ENCODE measurements around the gene SAP25.

DNA sequence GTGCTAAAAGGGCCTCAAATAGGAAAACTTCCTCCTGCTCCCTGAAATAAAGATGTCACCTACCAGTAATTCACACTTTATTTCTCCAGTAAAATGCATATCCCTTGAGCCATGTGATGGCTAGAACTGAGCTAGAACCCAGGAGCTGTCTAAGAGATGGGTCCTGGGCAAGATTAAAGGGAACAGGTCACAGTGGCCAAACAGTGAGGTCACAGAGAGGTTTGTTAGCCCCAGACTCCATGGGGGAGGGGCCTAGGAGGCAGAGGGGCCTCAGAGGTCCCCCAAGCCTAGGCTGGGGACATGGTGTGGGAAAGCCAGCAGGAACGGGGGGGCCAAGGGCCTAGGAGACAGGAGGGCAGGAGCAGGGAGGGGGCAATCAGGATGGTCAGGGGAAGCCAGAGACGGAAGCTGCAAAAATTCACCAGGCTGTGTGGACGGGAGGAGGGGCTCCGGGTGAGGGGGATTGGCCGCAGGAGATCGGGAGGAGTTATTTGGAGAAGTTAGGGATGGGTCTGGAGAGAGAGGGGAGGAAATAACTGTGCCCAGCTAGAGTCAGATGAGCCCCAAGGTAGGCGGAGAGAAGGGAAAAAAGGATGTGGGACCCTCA lies 15.7 kb upstream of the SAP25 start:
- TF ChIP-seq, protein P1, sequence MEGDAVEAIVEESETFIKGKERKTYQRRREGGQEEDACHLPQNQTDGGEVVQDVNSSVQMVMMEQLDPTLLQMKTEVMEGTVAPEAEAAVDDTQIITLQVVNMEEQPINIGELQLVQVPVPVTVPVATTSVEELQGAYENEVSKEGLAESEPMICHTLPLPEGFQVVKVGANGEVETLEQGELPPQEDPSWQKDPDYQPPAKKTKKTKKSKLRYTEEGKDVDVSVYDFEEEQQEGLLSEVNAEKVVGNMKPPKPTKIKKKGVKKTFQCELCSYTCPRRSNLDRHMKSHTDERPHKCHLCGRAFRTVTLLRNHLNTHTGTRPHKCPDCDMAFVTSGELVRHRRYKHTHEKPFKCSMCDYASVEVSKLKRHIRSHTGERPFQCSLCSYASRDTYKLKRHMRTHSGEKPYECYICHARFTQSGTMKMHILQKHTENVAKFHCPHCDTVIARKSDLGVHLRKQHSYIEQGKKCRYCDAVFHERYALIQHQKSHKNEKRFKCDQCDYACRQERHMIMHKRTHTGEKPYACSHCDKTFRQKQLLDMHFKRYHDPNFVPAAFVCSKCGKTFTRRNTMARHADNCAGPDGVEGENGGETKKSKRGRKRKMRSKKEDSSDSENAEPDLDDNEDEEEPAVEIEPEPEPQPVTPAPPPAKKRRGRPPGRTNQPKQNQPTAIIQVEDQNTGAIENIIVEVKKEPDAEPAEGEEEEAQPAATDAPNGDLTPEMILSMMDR (IDR thresholded peaks at IDR 0.05; ENCODE audit: poor library complexity, severe bottlenecking) = no peak
- TF ChIP-seq EZH2 (IDR thresholded peaks at IDR 0.05; ENCODE audit: borderline replicate concordance, insufficient read depth, low read length, poor library complexity, severe bottlenecking) = no peak
